SU-DHL-6 (cell line): Measurements from ENCODE around the gene SMIM23.

Experiments used
- H2AFZ ChIP-seq: fragments of 200-600 bp; sonication (generic); 2 replicates; pipeline ENCODE4 v1.6.1; 2014; ENCODE audit warnings: low read depth, mild to moderate bottlenecking, moderate library complexity, mixed read lengths, antibody characterized with exemption, low read length; ENCODE audit not compliant: severe bottlenecking
- H3F3A ChIP-seq: fragments of 200-600 bp; shearing (Covaris generic); 2 replicates; pipeline ENCODE4 v1.6.0; 2016; ENCODE audit warnings: antibody characterized with exemption, mild to moderate bottlenecking; ENCODE audit not compliant: insufficient read depth
- H3K27ac ChIP-seq: fragments of 200-600 bp; sonication (generic); 2 replicates; pipeline ENCODE4 v1.5.1; 2016; ENCODE audit warnings: low read depth, mild to moderate bottlenecking, low read length, moderate library complexity, mixed read lengths
- H3K27me3 ChIP-seq: fragments of 200-600 bp; sonication (generic), shearing (Covaris generic); 2 replicates; pipeline ENCODE4 v1.6.0; 2014; ENCODE audit warnings: mild to moderate bottlenecking, low read length
- H3K36me3 ChIP-seq: fragments of 200-600 bp; sonication (generic); 2 replicates; pipeline ENCODE4 v1.6.1; 2014; ENCODE audit warnings: mild to moderate bottlenecking, low read length, mixed read lengths
- H3K4me2 ChIP-seq: fragments of 300-600, 200-600 bp; shearing (Covaris generic), sonication (generic); 2 replicates; pipeline ENCODE4 v1.6.0; 2014; ENCODE audit warnings: low read length, low read depth, mild to moderate bottlenecking; ENCODE audit not compliant: poor library complexity, severe bottlenecking
- H3K4me3 ChIP-seq: fragments of 200-600 bp; sonication (generic); 2 replicates; pipeline ENCODE4 v1.5.1; 2014; ENCODE audit warnings: antibody characterized with exemption, low read length, mild to moderate bottlenecking, mixed read lengths; ENCODE audit not compliant: insufficient read depth, poor library complexity, severe bottlenecking
- H3K79me2 ChIP-seq: fragments of 200-600 bp; sonication (generic); 2 replicates; pipeline ENCODE4 v1.6.1; 2014; ENCODE audit warnings: mild to moderate bottlenecking, low read length, moderate library complexity; ENCODE audit not compliant: insufficient read depth
- H3K9ac ChIP-seq: fragments of 200-600 bp; sonication (generic); 2 replicates; pipeline ENCODE4 v1.7.0; 2014; ENCODE audit warnings: mild to moderate bottlenecking, low read length
- H3K9me2 ChIP-seq: fragments of 200-600 bp; sonication (generic); replicated peaks from 2 replicates; pipeline ENCODE4 v1.6.1; 2014; ENCODE audit warnings: low read length; ENCODE audit not compliant: insufficient read depth
- H3K9me3 ChIP-seq: fragments of 200-600 bp; sonication (generic); 2 replicates; pipeline ENCODE4 v1.6.1; 2014; ENCODE audit warnings: low read length, mixed read lengths; ENCODE audit not compliant: insufficient read depth
- H4K20me1 ChIP-seq: fragments of 200-600 bp; sonication (generic); 2 replicates; pipeline ENCODE4 v1.6.1; 2014; ENCODE audit warnings: low read depth, mild to moderate bottlenecking, antibody characterized with exemption, low read length, moderate library complexity, mixed read lengths
- EZH2phosphoT487 ChIP-seq: fragments of 200-600 bp; sonication (generic), shearing (Covaris generic); conservative IDR thresholded peaks from 2 replicates; pipeline ENCODE4 v1.6.1; 2018; ENCODE audit warnings: mild to moderate bottlenecking, antibody characterized with exemption, low read length, moderate library complexity, mixed read lengths
- TF ChIP-seq, protein P1 (sequence below): fragments of 200-600 bp; sonication (generic); IDR thresholded peaks from one replicate; pipeline ENCODE4 v1.5.1; 2017; ENCODE audit warnings: antibody characterized with exemption, mild to moderate bottlenecking, low read length, moderate library complexity; ENCODE audit not compliant: insufficient read depth, poor library complexity, severe bottlenecking

The SMIM23 gene

DNA sequence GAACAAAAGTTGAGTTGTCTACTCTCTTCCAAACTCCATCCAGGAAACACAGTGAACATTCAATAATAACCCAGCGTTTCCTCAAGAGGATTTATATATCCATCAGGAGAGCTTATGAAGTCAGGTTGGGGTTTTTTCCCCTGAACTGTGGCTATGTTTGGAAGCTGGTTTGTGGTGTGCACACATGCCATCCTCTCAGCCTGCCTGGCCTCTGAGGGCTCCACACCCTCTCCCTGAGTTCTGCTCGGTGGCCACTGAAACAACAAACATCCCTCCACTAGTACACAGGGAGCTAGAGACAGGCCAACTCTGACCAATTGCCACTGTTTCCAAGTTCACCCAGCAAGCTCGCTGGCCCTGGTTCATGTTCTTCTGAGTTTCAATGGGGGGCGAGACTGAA lies 35.7 kb downstream of the SMIM23 start:
- Histone ChIP-seq H3K27me3 (no peaks in the 10 kb centered on the region), H3K4me3 (no peak overlapping the region), H3K9me3 (no peaks in the 10 kb centered on the region), H3K9me2 (no peaks in the 10 kb centered on the region), H3K27ac (no peak overlapping the region), H3K36me3 (no peaks in the 10 kb centered on the region), H3K79me2 (no peaks in the 10 kb centered on the region), H2AFZ (no peak overlapping the region), H4K20me1 (no peaks in the 10 kb centered on the region), H3K4me2 (no peak overlapping the region), H3F3A (no peaks in the 10 kb centered on the region), H3K9ac (no peak overlapping the region)
- TF ChIP-seq, protein P1, sequence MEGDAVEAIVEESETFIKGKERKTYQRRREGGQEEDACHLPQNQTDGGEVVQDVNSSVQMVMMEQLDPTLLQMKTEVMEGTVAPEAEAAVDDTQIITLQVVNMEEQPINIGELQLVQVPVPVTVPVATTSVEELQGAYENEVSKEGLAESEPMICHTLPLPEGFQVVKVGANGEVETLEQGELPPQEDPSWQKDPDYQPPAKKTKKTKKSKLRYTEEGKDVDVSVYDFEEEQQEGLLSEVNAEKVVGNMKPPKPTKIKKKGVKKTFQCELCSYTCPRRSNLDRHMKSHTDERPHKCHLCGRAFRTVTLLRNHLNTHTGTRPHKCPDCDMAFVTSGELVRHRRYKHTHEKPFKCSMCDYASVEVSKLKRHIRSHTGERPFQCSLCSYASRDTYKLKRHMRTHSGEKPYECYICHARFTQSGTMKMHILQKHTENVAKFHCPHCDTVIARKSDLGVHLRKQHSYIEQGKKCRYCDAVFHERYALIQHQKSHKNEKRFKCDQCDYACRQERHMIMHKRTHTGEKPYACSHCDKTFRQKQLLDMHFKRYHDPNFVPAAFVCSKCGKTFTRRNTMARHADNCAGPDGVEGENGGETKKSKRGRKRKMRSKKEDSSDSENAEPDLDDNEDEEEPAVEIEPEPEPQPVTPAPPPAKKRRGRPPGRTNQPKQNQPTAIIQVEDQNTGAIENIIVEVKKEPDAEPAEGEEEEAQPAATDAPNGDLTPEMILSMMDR, result no peak
- no peak for TF ChIP-seq EZH2phosphoT487

GRCh38 chr5:171823269-171823668 lies 37.7 kb downstream of the SMIM23 start:
- H3K79me2 ChIP-seq, result no peaks in the 10 kb centered on the region
- no peak overlapping the region for H2AFZ ChIP-seq
- H3K27ac ChIP-seq, result no peak overlapping the region
- no peaks in the 10 kb centered on the region for H3K9me2 ChIP-seq
- H3K9ac ChIP-seq, result no peak overlapping the region
- H3K9me3 ChIP-seq, result no peaks in the 10 kb centered on the region
- H3K27me3 ChIP-seq, result no peaks in the 10 kb centered on the region
- H3K4me2 ChIP-seq, result no peak overlapping the region
- H4K20me1 ChIP-seq, result no peaks in the 10 kb centered on the region
- H3K4me3 ChIP-seq, result no peak overlapping the region
- no peaks in the 10 kb centered on the region for H3K36me3 ChIP-seq
- H3F3A ChIP-seq, result no peaks in the 10 kb centered on the region
- TF ChIP-seq EZH2phosphoT487, result no peak
- TF ChIP-seq, protein P1, result no peak

DNA sequence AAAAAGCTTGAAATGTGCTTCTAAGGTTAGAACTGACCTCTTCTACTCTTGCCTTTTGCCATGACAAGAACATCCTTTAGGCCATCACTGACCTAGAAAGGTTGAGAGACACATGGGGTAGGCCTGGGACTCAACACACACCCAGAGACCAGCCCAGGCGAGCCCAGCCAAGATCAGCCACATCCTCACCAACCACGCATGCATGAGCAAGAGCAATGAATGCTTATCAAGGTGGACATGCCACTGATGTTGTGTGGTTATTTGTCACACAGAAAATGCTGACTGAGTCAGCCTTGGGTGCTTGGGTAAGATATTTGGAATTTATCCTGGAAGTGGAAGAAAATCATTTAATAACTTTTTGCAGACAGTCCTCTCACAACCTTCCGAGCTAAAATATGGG lies 39.4 kb downstream of the SMIM23 start:
- Histone ChIP-seq H3K9me3 (no peaks in the 10 kb centered on the region), H3K79me2 (no peaks in the 10 kb centered on the region), H3K9me2 (no peaks in the 10 kb centered on the region), H3K4me3 (no peak overlapping the region), H3F3A (no peaks in the 10 kb centered on the region), H3K9ac (no peak overlapping the region), H2AFZ (no peak overlapping the region), H3K27ac (no peak overlapping the region), H3K36me3 (no peaks in the 10 kb centered on the region), H4K20me1 (no peaks in the 10 kb centered on the region), H3K27me3 (no peaks in the 10 kb centered on the region), H3K4me2 (no peak overlapping the region)
- TF ChIP-seq EZH2phosphoT487, result no peak
- TF ChIP-seq, protein P1, result no peak

DNA sequence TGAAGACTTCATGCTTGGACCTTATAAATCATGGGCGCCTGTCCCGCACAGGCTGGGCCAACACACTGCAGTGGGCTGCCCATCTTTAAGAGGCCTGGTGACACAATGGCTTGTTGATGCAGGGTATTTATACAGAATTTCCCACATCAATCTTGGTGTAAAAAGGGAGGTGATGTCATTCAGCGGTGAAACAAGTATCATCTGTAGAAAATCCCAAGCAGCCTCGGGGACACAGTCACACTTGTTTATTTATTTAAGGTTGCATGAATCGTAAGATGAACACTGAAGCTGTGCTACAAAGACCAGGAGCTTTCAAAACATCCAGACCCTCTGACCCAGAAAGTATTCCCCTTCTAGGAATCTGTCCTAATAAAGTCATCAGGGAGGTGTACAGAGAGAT lies 40.5 kb downstream of the SMIM23 start:
- Histone ChIP-seq H3K9ac (no peak overlapping the region), H3K27ac (no peak overlapping the region), H3K9me2 (no peaks in the 10 kb centered on the region), H4K20me1 (no peaks in the 10 kb centered on the region), H3K4me3 (no peak overlapping the region), H3K4me2 (no peak overlapping the region), H3K79me2 (no peaks in the 10 kb centered on the region), H3F3A (no peaks in the 10 kb centered on the region), H3K9me3 (no peaks in the 10 kb centered on the region), H3K36me3 (no peaks in the 10 kb centered on the region), H2AFZ (no peak overlapping the region), H3K27me3 (0 out of 2 replicates have a peak, but pooled peaks cover 4% of the 10 kb centered on the region)
- no peak for TF ChIP-seq EZH2phosphoT487
- TF ChIP-seq, protein P1, result no peak
